Raji (cell line): Measurements from ENCODE around the gene NANOG.

Experiments
- POLR2A ChIP-seq: IDR thresholded peaks from 2 replicates; pipeline ENCODE4 v1.6.1; 2011; ENCODE audit warnings: low read depth, low read length, control low read depth; ENCODE audit not compliant: insufficient read depth

Gene NANOG

GRCh38 chr12:7801460-7801859, 12.3 kb downstream of the NANOG start:
- TF ChIP-seq POLR2A = no peak

GRCh38 chr12:7806863-7807487, 17.8 kb downstream of the NANOG start:
- no peak for TF ChIP-seq POLR2A

GRCh38 chr12:7832059-7832696, 43.0 kb downstream of the NANOG start:
- TF ChIP-seq POLR2A = no peak

- no peak for TF ChIP-seq POLR2A
Observed at GRCh38 chr12:7833831-7834230, 44.6 kb downstream of the NANOG start.

- no peak for TF ChIP-seq POLR2A
Observed at GRCh38 chr12:7834701-7835100, 45.5 kb downstream of the NANOG start.

GRCh38 chr12:7835116-7835515, 45.9 kb downstream of the NANOG start:
- no peak for TF ChIP-seq POLR2A

GRCh38 chr12:7835766-7836165, 46.6 kb downstream of the NANOG start:
- TF ChIP-seq POLR2A = no peak

- TF ChIP-seq POLR2A = no peak
Observed at GRCh38 chr12:7837366-7837765, 48.2 kb downstream of the NANOG start.

GRCh38 chr12:7844116-7844515, 54.9 kb downstream of the NANOG start:
- TF ChIP-seq POLR2A = no peak
